H1 (cell line): ENCODE measurements around the gene NOXO1. TPM values are rescaled to one million over a fixed set of nuclear protein-coding genes. Genes with fewer than 3 reads are reported as not detected.

Source experiments
- CTBP2 ChIP-seq: IDR thresholded peaks from 2 replicates; pipeline ENCODE4 v1.7.0; 2011; ENCODE audit warnings: borderline replicate concordance, mild to moderate bottlenecking, moderate library complexity, mixed read lengths, low read length; ENCODE audit not compliant: insufficient read depth, insufficient read length
- EP300 ChIP-seq, 2 experiments: IDR thresholded peaks; 1 replicate in 1 of 2; 2 replicates in 1 of 2; pipeline ENCODE4 v1.6.1; 2011 to 2012; ENCODE audit warnings: low read depth in 2 of 2, low read length in 2 of 2, mild to moderate bottlenecking in 2 of 2, borderline replicate concordance in 1 of 2, inconsistent platforms in 1 of 2, moderate library complexity in 1 of 2
- MAFK ChIP-seq: IDR thresholded peaks from 2 replicates; pipeline ENCODE4 v1.6.1; 2012; ENCODE audit warnings: low read depth, mild to moderate bottlenecking, improper control_type of control experiment, low read length
- polyA plus RNA-seq, 7 experiments: library from polyadenylated mRNA; depleted of rRNA in 3 of 7; stranded (reverse) in 5 of 7; unstranded in 2 of 7; fragments of >200 nt in 5 of 7; fragments of 200-250 nt in 2 of 7; gene quantifications; 1 replicate in 5 of 7; 2 replicates in 1 of 7; 4 replicates in 1 of 7; pipeline versions ENCODE4 v1.2.1 to v1.2.3, GENCODE V29; 2011 to 2013; ENCODE audit warnings: missing spikeins in 2 of 7, mixed read lengths in 2 of 7
- total RNA-seq: library from RNA; stranded (reverse); fragmentation: NEBNext Ultra II Directional; extraction: Animal tissue kit (Norgen Biotek cat#: 25700); gene quantifications from 2 replicates; pipeline ENCODE4 v1.2.1, GENCODE V29; 2021
- TF ChIP-seq, protein P1 (sequence below): fragments of 300-600 bp; sonication (generic); IDR thresholded peaks from 2 replicates; pipeline ENCODE4 v1.7.1; 2012; ENCODE audit warnings: low read length, moderate library complexity, mild to moderate bottlenecking, inconsistent platforms; ENCODE audit not compliant: insufficient replicate concordance
- TF ChIP-seq, protein P2 (sequence below): IDR thresholded peaks from 2 replicates; pipeline ENCODE4 v1.6.1; 2011; ENCODE audit warnings: low read length, improper control_type of control experiment

NOXO1 gene
- total and polyA plus RNA-seq, 2 of the 8 experiments (the other 6 are each of a cell fraction or from before 2014, with no cell fraction given), result 1.3 to 2.5 TPM

DNA sequence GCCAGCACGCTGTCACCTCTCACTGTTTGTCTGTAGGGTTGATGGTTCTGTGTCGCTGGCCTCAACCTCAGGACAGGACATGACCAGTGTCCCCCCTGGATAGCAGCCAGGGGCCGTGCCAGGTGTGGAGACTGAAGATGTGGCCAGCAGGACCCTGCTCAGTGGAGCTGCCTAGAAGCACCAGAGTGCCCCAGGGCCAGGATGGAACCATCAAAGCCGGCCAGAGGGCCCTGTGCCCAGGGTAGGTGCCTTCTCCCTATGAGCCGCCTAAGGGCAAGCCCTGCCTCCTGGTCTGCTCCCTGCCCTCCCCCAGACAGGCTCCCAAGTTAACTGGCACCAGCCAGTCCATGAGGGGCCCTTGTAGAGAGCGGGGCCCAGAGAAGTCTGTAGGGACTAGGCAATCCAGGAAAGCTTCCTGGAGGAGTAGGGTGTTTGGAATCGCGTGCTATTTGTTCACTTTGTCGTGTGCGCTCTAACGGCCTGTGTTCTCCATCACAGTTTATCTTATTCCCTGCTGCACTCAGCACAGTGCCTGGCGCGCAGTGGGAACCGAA lies 22.5 kb downstream of the NOXO1 start (continued):
- TF ChIP-seq, protein P1, sequence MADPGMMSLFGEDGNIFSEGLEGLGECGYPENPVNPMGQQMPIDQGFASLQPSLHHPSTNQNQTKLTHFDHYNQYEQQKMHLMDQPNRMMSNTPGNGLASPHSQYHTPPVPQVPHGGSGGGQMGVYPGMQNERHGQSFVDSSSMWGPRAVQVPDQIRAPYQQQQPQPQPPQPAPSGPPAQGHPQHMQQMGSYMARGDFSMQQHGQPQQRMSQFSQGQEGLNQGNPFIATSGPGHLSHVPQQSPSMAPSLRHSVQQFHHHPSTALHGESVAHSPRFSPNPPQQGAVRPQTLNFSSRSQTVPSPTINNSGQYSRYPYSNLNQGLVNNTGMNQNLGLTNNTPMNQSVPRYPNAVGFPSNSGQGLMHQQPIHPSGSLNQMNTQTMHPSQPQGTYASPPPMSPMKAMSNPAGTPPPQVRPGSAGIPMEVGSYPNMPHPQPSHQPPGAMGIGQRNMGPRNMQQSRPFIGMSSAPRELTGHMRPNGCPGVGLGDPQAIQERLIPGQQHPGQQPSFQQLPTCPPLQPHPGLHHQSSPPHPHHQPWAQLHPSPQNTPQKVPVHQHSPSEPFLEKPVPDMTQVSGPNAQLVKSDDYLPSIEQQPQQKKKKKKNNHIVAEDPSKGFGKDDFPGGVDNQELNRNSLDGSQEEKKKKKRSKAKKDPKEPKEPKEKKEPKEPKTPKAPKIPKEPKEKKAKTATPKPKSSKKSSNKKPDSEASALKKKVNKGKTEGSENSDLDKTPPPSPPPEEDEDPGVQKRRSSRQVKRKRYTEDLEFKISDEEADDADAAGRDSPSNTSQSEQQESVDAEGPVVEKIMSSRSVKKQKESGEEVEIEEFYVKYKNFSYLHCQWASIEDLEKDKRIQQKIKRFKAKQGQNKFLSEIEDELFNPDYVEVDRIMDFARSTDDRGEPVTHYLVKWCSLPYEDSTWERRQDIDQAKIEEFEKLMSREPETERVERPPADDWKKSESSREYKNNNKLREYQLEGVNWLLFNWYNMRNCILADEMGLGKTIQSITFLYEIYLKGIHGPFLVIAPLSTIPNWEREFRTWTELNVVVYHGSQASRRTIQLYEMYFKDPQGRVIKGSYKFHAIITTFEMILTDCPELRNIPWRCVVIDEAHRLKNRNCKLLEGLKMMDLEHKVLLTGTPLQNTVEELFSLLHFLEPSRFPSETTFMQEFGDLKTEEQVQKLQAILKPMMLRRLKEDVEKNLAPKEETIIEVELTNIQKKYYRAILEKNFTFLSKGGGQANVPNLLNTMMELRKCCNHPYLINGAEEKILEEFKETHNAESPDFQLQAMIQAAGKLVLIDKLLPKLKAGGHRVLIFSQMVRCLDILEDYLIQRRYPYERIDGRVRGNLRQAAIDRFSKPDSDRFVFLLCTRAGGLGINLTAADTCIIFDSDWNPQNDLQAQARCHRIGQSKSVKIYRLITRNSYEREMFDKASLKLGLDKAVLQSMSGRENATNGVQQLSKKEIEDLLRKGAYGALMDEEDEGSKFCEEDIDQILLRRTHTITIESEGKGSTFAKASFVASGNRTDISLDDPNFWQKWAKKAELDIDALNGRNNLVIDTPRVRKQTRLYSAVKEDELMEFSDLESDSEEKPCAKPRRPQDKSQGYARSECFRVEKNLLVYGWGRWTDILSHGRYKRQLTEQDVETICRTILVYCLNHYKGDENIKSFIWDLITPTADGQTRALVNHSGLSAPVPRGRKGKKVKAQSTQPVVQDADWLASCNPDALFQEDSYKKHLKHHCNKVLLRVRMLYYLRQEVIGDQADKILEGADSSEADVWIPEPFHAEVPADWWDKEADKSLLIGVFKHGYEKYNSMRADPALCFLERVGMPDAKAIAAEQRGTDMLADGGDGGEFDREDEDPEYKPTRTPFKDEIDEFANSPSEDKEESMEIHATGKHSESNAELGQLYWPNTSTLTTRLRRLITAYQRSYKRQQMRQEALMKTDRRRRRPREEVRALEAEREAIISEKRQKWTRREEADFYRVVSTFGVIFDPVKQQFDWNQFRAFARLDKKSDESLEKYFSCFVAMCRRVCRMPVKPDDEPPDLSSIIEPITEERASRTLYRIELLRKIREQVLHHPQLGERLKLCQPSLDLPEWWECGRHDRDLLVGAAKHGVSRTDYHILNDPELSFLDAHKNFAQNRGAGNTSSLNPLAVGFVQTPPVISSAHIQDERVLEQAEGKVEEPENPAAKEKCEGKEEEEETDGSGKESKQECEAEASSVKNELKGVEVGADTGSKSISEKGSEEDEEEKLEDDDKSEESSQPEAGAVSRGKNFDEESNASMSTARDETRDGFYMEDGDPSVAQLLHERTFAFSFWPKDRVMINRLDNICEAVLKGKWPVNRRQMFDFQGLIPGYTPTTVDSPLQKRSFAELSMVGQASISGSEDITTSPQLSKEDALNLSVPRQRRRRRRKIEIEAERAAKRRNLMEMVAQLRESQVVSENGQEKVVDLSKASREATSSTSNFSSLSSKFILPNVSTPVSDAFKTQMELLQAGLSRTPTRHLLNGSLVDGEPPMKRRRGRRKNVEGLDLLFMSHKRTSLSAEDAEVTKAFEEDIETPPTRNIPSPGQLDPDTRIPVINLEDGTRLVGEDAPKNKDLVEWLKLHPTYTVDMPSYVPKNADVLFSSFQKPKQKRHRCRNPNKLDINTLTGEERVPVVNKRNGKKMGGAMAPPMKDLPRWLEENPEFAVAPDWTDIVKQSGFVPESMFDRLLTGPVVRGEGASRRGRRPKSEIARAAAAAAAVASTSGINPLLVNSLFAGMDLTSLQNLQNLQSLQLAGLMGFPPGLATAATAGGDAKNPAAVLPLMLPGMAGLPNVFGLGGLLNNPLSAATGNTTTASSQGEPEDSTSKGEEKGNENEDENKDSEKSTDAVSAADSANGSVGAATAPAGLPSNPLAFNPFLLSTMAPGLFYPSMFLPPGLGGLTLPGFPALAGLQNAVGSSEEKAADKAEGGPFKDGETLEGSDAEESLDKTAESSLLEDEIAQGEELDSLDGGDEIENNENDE, result no peak
- no peak for TF ChIP-seq MAFK
- TF ChIP-seq, protein P2, sequence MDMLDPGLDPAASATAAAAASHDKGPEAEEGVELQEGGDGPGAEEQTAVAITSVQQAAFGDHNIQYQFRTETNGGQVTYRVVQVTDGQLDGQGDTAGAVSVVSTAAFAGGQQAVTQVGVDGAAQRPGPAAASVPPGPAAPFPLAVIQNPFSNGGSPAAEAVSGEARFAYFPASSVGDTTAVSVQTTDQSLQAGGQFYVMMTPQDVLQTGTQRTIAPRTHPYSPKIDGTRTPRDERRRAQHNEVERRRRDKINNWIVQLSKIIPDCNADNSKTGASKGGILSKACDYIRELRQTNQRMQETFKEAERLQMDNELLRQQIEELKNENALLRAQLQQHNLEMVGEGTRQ, result no peak
- TF ChIP-seq EP300 (IDR thresholded peaks at IDR 0.05; ENCODE audit: borderline replicate concordance in 1 of 2, low read depth in 2 of 2, low read length in 2 of 2), result no peak
- no peak for TF ChIP-seq CTBP2
